Measurements from ENCODE around the gene LMO3.
A peak's percentile ranks its signal among the peaks of the same experiment; 100 is the strongest.

The LMO3 gene
- total RNA-seq = 0 reads per million in 4 donors

DNA sequence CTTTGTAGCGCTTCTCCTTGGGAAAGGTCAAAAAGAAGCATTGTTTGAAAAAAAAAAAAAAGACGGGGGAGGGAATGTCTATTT is at the start of gene LMO3:
TSS of gene LMO3 (minus strand) at position 46 of the 84 bp plus-strand sequence. CDS start 5,302 bp downstream, outside the sequence.
- DNase-seq = no peak

DNA sequence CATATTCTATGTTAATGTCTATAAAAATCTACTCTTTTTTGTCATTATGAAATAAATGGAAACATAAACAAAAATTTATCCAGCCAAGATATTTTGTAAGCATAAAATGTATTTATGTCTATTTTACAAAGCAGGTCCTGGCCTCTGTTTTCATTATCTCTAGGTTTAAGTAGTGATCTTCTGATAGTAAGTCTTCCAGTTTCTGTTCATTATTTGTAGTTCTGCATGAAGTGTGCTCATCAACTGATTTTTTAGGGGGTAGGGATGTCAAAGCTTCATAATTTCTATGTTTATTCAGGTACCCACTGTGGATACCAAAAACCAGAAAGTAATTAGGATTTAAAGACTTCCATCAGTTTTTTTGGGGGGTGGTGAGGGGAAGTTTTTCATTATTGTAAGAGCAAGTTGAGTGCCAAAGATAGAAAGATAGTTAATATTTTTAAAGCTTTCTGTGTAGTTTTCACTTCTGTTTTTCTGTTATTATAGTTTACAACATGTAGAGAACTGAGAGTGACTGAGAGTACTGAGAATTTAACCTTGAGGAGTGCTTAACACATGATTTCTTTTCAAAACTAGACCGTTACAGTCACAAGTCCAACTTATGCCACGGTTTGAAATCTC is 30.6 kb upstream of the LMO3 start:
- no peak for DNase-seq

DNA sequence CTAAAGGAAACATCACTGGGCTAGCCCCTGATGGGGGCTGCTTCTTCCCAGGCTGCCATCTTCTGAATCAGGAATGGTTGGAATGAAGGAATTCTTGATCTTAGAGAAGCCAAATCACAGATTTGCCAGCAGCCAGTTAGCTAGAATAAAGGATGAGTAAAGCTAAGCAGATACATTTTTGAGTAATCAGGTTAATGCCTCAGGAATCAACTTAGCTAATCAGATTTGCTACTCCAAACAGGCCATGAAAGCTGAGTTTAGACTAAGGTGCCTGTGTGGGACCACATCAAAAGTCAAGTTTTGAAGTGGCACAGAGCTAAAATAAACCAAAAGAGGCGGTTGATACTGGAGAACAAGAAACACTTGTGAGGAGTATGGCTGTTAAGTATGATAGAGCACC is 28.8 kb upstream of the LMO3 start:
- DNase-seq = no peak

DNA sequence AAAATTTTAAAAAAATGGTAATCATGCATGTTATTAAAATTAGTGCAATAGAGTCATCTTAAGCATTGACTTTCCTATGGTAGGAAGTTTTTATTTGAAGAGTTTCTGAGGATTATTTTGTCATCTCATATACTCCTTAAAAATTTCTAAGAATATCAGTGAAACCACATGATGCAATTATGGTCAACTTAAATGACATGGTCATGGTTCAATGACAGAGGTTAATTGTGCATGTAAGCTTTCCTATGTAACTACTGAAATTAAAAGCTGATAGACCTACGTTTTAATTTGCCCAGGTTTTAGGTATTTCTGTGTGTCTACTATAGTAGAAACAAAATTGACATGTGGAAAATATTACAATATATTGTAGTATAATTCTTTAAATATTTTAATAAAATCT is 21.0 kb upstream of the LMO3 start:
- no peak for DNase-seq

DNA sequence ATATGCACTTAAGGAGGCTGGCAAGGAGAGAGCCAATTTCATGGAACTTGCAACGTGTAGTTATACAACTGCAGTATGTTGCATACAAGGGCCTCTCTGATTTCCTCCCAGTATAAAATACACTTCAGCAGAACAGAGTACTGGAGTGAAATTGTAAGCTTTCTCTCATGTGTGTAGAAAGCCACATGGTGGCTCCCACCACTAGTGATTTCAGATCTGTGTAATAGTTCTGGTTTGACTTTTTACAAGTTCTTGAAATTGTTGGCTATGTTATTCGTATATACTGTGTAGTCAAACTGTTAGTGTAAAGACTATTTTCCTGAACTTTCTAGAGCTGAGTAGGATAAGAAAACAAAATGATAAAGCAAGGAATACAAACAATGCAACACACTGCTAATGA is 16.4 kb upstream of the LMO3 start:
- no peak for DNase-seq

DNA sequence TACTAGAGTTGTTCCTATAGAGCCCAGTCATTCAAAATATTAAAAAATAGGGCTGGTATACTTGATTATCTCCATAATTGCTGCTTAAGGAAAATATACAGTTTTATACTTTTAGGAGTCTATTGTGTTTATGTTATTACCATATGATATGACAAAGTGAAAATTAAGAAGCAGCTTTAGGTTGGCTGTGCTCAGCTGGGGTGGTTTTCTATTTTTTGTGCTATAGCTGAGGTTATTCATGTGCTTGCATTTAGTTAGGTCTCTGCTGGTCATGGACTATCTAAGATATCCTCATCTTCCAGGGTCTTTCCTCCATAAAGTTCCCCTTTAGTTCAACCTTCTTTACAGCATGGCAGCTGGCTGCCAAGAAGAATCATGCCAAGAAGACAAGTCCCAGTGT is 13.6 kb upstream of the LMO3 start:
- no peak for DNase-seq

DNA sequence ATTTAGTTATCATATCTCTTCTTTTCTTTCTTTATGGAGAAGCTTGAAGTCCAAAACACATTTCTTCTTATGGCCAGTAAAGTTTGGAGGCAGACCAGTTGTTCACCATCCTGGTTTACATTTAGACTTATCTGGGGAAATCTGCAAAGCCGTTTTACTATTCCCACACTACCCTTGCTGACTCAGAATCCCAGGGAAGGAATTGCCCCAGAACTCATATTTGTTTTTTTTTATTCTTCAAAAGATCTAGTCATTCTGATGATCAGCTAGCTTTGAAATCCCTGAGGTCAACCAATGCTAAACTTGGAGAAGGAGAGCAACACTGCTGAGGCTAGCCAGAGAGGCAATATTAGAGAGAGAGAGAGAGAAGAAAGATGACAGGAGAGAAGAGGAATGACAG is 12.3 kb upstream of the LMO3 start:
- DNase-seq = no peak

DNA sequence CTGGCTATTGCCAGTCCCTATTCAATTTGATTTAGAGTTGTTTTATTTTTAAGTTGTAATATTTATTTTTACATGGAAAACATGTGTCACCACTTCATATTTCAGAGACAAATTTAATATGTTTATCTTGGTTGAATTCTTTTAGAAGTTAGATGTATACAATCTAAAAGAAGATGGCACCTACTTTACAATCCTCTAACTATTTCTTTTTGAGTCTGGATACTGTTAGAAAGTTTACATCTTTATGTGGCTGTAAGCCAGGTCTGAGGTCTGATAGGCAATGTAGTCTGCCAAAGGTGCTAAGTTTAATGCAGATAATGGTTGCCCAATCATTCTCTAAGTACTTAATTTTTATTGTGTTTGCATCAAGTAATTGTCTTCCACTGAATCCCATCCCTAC is 7.2 kb upstream of the LMO3 start:
- no peak for DNase-seq

DNA sequence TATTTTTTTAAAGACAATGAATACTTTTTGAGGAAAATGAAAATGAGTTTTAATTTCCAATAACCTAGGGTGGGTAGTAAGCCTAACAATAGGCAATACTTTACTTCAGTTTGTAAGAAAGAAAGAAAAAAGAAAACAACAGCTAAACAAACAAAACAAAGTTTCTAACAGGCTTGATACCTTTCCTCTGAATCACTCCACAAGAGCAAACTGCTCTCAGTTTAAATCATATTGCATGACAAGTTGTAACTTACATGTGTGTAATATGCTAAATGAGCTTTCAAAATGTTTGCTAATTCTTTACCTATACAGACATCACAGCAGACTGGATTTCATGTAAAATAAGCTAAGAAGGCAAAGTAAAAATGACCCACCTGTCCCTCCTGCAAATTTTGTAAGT is 6.7 kb upstream of the LMO3 start:
- DNase-seq = no peak

DNA sequence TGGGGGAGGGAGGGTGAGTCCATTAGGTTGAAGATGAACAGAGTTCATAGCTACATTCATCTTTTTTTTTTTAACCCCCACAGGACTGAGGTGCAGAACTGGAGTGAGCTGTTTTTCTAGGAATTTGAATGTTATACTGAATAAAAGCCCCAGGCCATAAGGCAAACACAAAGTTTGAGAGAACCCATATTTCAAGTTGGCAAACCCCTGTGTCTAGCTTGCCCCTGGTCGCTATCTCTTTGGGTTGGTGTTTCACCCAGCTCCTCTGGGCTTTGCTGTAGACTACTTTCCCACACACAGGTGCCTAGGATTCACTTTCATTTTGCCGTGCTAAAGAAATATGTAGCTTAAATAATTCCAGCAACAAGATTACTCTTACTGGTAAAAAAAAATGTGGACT is 5.2 kb upstream of the LMO3 start:
- DNase-seq = no peak

DNA sequence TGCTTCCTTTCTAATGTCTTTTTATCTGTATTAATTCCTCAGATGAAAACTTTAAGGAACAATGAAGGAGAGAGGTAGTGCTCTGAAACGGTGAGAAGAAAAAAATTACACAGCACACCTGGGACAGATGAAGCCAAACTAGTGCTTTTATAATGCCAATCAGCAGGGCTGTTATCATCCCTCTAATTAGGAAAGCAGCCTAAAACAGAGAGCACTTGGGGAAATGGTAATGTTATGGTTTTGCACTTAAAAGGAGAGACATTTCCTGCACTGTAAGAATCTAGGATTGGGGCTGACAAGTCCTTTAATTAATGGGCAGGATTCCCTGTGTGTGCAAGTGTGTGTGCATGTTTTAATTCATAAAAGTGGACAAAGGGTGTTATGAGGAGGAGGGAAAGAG is 4.8 kb upstream of the LMO3 start:
- no peak for DNase-seq

DNA sequence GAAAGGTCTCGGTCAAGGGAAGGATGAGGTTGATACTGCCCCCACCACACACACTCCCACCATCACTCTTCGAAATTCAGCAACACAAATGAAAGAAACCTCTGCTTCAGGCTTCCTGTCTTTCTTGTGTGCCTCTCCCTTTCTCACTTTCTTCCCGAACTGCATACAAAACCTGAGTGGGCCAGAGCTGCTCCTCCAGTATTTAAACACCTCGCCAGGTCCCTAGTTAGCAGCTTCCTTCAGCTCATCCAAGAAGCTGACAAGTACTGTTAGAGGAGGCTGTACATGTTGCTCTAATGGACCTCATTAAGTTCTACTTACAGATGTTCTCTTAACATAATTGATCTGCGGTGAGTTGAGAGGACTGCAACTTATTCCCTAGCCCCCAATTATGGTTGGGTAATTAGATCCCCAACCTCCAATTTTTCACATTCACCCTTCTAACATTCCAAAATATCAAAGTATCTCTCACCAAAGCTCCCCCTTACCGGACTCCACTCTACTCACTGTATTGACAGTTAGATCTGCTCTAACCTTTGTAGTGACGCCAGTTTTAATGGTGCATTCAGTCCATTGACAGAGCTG is 4.1 kb upstream of the LMO3 start:
- no peak for DNase-seq

DNA sequence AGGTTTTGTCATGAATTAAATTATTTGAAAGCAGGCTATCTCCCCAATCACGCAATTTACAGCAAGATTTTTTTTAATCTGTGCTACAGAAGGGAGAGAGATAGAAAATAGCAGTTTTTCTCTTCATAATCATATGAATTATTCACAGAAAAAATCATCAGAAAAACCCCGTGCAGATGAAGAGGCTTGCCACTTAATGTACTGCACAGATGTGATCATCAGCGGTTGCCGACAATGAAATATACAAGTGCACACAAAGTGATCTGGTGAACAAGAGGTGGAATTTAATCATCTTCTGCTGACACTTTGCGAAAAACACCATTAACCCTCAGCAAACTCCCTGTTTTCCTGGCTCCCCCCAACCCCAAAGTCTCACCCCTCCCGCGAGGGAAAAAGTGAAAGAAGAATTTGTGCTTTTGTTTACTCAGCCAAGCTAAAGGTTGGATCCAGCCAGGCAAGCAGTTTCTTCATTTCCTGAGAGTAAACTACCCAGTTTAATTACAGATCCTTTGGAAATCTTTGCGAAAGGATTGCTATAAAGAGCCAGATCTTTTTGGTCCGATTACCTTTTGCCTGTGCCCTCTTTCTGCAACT is 3.1 kb upstream of the LMO3 start:
- no peak for DNase-seq

DNA sequence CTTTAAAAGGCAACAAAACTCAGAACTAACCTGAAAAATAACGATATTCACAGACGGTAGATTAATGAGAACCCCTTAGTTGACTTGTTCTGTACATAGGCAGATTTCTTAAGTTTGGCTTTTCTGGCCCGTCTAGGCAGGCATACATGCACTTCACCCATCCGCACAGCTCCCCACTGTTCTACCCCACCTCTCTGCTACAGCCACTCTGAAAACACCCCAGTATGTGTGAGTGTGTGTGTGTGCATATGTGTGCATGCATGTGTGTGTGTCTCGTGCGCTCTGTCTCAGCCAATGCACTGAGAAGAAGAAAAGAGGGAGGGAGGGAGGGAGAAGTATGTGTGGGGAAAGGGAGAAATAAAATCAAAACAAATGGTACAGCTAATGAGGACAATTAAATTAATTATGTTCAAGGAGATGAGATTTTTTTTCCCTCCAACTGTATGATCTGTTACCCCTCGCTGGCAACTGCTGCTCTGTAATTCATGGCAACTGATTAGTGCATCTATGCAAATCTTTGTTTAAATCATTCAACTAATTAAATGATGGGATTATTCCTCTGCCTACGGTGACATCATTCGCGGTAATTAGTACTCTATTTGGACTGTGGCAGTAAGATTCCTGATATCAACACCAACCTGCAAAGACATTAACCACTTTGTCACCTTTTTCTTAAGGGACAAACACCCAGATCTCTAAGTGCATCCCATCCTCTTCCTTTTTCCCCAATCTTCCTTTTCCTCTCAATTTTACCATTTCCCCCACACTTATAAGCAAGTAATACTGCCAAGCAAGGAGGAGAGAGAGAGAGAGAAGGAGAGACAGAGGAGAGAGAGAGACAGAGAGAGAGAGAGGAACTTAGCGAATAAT is 2.2 kb upstream of the LMO3 start:
- DNase-seq = no peak

DNA sequence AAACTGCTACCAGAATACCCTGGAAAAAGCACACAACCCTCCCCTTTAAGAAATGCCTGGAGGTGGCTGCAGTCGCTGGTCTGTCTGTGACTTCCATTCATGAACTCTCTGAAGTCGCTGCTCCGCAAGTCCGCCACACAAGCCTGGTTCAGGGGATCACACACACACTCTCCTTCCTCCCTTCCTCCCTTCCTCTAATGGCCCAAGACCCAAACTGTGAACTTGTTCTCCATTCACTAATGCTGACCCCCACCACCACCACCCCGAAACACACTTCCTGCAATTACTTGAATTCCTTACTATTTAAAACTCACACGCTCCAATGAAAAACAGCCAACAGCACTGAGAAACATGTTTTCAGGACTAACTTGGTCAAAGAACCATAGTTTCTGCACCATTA is 1.0 kb upstream of the LMO3 start:
- no peak for DNase-seq

DNA sequence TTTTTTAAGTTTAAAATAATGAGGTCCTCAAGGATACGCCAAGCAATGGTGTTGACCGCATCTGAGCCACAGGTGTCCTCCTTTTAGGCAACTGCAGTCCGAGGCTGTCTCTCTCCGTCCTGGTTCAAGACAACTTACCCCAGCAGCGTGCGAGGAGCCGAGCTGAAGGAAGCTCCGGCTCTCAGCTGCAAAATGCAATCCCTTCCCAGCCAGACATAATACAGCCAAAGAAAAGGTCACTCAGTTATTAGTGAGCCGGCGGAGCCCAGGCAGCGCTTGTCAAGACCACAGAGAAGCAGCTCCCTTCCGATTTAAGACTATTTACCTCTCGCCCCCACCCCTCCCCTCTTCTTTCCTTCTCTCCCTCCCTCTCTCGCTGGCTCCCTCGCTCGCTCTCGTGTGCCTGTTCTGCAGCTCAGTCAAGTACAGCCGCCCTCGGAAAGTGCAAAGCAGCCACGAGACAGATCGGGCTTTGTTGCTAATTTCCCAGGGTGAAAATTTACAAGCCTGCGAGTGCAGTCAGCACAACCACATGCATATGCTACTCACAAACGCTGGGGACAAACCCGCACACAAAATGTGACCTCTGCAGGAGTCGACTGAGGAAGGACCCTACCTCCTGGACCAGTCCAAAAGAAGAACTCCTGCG is 363 bp upstream of the LMO3 start:
- no peak for DNase-seq

DNA sequence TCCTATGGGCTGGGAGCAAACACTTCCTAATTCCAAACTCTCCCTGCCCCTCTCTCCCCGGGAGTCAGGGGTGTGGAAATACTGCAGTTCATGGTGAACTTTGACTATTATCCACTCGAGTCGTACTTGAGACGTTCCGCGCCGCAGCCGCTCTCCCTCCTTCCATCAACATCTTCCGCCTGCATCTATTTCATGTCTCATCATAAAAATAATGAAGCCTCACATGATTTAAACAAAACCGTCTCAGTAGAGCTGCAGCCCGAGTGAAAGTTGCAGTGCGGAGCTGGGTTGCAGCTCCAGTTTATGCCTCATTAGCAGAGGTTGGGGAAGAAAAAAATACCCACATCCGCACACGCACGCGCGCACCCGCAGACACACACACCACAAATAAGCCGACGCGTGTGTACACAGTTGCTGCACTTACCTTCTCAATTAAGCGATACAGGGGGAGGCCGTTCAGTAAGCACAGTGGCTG is 283 bp downstream of the LMO3 start:
- DNase-seq = peak in 1 of 5 donors; percentile 0

DNA sequence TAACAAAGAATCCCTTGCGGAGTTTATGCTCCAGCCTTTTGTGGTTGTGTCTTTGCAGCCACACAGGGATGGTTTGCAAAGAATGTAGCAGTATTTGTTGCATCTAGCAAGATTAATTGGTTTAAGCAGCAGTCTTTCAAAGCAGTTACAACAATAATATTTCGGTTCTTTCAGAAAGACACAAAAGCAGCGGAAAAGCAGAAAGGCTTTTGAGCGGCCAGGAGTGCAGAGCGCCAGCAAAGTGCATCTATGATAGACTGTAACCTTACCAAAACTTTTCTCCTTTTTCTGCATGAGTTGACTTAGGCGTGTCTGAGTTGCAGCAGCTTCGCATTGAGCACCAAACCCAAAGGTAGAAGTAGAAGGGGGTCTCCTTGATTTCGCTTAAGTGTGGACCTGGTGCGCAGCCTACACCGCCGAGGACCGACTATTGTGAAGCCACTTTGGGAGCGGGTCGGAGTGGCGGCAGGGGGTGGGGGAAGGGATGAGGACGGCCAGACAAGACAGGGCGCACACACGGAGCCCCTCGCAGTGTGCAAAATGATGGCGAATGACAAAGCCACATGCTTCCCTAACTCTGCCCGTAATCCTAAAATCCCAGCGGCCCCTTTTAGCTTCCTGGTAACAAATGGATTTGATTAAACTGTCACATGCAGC is 1.2 kb downstream of the LMO3 start:
- no peak for DNase-seq

DNA sequence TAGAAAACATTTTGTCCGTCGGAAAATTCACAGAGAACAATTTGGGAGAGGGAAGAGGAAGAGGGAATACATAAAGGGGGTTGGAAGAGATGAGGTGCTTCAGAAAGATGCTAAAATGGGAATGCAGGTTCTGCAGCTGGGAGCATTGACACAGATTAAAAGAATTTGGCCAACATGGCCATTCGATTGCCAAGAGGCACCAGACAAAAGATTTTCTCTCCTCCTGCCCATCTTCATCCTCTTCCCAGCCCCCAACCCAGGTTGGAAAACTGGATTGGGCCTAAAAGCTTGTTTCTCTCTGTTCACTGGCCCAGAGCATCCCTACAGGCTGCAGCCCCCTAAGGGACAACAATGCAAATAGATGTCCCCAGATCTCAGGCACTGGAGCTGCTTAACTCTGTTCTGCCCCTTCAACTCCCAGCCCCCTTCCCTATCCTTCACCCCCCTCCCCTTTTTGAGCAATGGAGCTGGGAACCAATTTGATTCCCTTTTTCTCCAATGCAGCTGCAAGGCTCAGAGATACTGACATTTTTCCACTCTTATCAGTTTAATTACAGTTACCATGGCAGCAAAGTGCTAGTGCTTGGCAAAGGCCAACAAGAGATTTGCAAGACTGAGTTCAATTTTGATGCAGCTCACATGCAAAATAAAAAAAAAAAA is 1.9 kb downstream of the LMO3 start:
- DNase-seq = no peak

DNA sequence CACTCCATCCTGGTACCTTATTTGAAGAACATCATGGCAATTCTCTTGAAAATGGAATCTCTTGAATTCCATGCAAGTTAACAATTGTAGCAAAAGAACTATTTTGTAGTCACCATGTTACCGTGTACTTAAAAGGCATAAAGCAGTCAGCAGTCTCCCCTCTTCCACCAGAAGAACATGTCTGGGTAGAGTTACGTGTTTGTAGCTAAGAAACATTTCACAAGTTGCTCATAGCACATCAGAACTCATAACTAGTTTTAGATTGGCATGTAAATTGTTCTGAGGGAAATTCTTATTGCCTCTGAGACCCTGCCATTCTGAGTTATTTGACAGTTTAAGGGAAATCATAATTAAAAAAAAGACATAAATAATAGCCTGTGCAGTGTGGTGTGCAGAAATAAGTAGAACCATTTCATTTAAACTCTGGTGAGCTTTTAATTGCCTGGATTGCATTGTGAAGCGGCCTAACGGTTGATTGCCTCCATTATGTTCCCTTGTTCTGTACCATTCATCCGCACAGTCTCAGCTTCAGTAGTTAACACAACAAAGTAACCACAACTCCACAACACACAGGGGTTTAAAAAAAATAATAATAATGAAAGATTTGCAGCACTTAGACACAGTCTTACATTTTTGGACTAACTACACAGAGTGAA is 2.6 kb downstream of the LMO3 start:
- DNase-seq = no peak

DNA sequence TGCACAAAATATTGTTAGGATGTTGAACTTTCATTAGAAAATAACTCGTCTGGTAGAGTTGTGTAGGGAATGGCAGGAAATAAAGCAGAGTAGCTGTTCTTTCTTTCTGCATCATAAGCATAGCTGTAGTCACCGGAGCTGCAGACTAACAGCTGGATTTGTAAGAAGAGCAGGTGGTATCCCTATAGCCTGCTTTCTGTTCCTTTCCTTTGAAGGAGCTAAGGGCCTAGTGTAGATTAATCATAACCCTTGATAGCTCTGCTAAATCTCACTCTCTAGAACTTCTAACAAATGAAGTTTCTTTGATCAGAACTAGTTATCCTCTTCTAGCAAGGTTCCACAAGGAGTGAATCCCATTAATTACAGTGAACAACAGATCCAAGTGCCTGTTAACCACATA is 3.5 kb downstream of the LMO3 start:
- no peak for DNase-seq

DNA sequence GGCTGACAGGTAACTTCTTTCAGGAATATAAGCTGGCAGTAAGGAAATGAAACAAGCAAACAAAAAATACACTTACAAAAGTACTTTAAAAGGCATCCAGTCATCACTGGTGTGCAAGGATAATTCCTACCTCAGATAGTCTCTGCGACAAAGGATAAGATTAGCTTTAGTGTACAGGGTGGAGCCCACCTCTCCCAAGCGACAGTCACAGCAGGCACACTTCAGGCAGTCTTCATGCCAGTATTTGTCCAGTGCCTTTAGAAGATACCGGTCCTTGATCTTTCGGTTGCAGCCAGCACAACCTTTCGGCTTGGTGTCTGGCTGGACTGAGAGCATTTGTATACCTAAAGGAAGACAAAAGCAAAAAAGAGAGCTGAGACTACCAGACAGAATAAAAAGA is 5.4 kb downstream of the LMO3 start:
- no peak for DNase-seq

All from T-helper 1 cell (primary cell).